Testis (tissue), 2 donors: ENCODE results near the gene TRIM60.

Source experiments
- CTCF ChIP-seq, 3 experiments: fragments of 450-650 bp in 2 of 3; fragments of 200-600 bp in 1 of 3; sonication (generic) in 1 of 3; IDR thresholded peaks; one replicate each; pipeline ENCODE4 v1.5.1; 2016 to 2019; ENCODE audit warnings: antibody characterized with exemption in 3 of 3, mild to moderate bottlenecking in 2 of 3, moderate library complexity in 1 of 3
- POLR2A ChIP-seq: fragments of 450-650 bp; IDR thresholded peaks from one replicate; pipeline ENCODE4 v1.6.1; 2017; ENCODE audit warnings: antibody characterized with exemption, mild to moderate bottlenecking, moderate library complexity

- TF ChIP-seq CTCF (IDR thresholded peaks at IDR 0.05) (no peak), POLR2A (no peak)
Observed at GRCh38 chr4:165088366-165088765, 56.6 kb downstream of the TRIM60 start.
